ENCODE measurements around the gene LECT2. TPM values are rescaled to one million over a fixed set of nuclear protein-coding genes. Genes with fewer than 3 reads are reported as not detected.

The LECT2 gene
- total RNA-seq, 2 experiments from 2014 or later: not detected

DNA sequence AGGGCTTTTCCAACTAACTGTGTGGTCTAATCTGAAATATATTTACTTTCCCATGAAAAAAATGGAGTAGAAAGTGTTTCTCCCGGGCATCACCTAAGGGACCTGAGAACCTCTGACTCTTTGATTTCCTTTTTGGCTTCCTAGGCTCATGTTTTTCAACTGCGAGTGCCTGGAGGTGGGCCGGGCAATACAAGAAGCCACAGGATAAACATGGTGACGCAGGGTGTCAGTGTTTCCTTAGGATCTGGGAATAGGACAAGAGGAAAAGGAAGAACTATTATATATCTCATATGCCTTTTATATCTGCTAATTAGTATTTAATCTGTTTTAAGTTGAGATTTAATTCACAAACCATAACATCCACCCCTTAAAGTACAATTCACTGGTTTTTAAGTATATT is 11.4 kb upstream of the LECT2 start:
- no peak overlapping the region for H3K27ac ChIP-seq (ENCODE audit: low read depth, low read length, poor library complexity, severe bottlenecking)
- ChIA-PET POLR2A (no interaction called here), CTCF (ENCODE audit: unreplicated experiment) (no interaction called here)
- H3K36me3 ChIP-seq (ENCODE audit: insufficient read depth, low read length): no peaks in the 10 kb centered on the region
- H3K79me2 ChIP-seq (ENCODE audit: insufficient read depth, low read depth, low read length): no peaks in the 10 kb centered on the region
- no peak overlapping the region for H3K4me3 ChIP-seq (ENCODE audit: low read depth, low read length, poor library complexity, severe bottlenecking)
- H4K20me1 ChIP-seq (ENCODE audit: insufficient read depth, low read length): no peaks in the 10 kb centered on the region
- no peaks in the 10 kb centered on the region for H3K4me1 ChIP-seq (ENCODE audit: insufficient read depth, low read length, poor library complexity, severe bottlenecking)
- H2AFZ ChIP-seq (ENCODE audit: low read length): no peak overlapping the region
- H3K9me2 ChIP-seq (ENCODE audit: insufficient read depth, low read length): no peaks in the 10 kb centered on the region
- no TSS peak for BruUV-seq (replicated peaks)
- no peak overlapping the region for H3K4me2 ChIP-seq (ENCODE audit: low read length)
- TF ChIP-seq EZH2phosphoT487 (IDR thresholded peaks at IDR 0.05; ENCODE audit: borderline replicate concordance, low read depth, low read length): no peak
- TF ChIP-seq CTCF (conservative IDR thresholded peaks at IDR 0.05; ENCODE audit: low read length): no peak
- intact Hi-C loops (cut with micrococcal nuclease; ENCODE audit: unreplicated experiment): no loop called here
- no peaks in the 10 kb centered on the region for H3K9me3 ChIP-seq (ENCODE audit: low read length)
- DNase-seq (ENCODE audit: low spot score): no peak

GRCh38 chr5:135965504-135965903 is 10.7 kb upstream of the LECT2 start:
- Histone ChIP-seq H3K27ac (ENCODE audit: low read depth, low read length, poor library complexity, severe bottlenecking) (no peak overlapping the region), H3K4me1 (ENCODE audit: insufficient read depth, low read length, poor library complexity, severe bottlenecking) (no peaks in the 10 kb centered on the region), H3K9me2 (ENCODE audit: insufficient read depth, low read length) (no peaks in the 10 kb centered on the region), H2AFZ (ENCODE audit: low read length) (no peak overlapping the region), H3K4me3 (ENCODE audit: low read depth, low read length, poor library complexity, severe bottlenecking) (no peak overlapping the region), H3K4me2 (ENCODE audit: low read length) (no peak overlapping the region), H3K79me2 (ENCODE audit: insufficient read depth, low read depth, low read length) (no peaks in the 10 kb centered on the region), H3K36me3 (ENCODE audit: insufficient read depth, low read length) (no peaks in the 10 kb centered on the region), H3K9me3 (ENCODE audit: low read length) (no peaks in the 10 kb centered on the region), H4K20me1 (ENCODE audit: insufficient read depth, low read length) (no peaks in the 10 kb centered on the region)
- ChIA-PET CTCF (ENCODE audit: unreplicated experiment) (no interaction called here), POLR2A (no interaction called here)
- no TSS peak for BruUV-seq (replicated peaks)
- TF ChIP-seq CTCF (conservative IDR thresholded peaks at IDR 0.05; ENCODE audit: low read length): no peak
- TF ChIP-seq EZH2phosphoT487 (IDR thresholded peaks at IDR 0.05; ENCODE audit: borderline replicate concordance, low read depth, low read length): no peak
- intact Hi-C loops (cut with micrococcal nuclease; ENCODE audit: unreplicated experiment): no loop called here
- no peak for DNase-seq (ENCODE audit: low spot score)

DNA sequence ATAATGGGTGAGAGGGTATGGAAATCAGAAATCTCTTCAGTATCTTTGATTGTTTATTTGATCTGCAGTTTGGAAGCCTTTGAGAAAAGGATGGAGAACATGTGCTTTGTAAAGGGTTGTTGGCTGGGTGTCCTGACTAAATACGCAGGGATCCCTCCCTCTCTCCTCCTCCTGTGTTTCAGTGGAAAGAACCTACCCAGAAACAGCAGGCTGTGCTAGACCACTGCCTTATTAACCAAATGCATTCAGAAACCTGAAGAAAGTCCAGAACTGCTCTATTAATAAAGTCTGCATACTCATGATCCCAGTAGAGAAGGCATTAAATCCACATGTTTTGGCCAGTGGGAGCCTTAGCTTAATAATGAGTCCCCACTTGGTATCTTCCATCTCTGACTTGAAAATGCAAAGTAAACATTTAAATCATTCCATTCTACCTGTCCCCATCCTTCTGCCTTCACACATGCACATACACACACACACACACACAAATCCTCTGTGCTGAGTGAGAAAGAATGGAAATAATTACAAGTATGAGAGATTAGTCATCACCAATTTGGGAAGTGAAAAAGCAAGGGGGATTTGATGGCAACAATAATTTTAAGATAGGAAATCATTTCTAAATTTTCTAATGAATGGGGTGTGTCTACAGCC is 10.0 kb upstream of the LECT2 start:
- no peak overlapping the region for H3K4me2 ChIP-seq (ENCODE audit: low read length)
- H3K9me3 ChIP-seq (ENCODE audit: low read length): no peaks in the 10 kb centered on the region
- ChIA-PET POLR2A (no interaction called here), CTCF (ENCODE audit: unreplicated experiment) (no interaction called here)
- H3K27ac ChIP-seq (ENCODE audit: low read depth, low read length, poor library complexity, severe bottlenecking): no peak overlapping the region
- H3K36me3 ChIP-seq (ENCODE audit: insufficient read depth, low read length): no peaks in the 10 kb centered on the region
- intact Hi-C loops (cut with micrococcal nuclease; ENCODE audit: unreplicated experiment): no loop called here
- no peaks in the 10 kb centered on the region for H3K4me1 ChIP-seq (ENCODE audit: insufficient read depth, low read length, poor library complexity, severe bottlenecking)
- no peak overlapping the region for H2AFZ ChIP-seq (ENCODE audit: low read length)
- H4K20me1 ChIP-seq (ENCODE audit: insufficient read depth, low read length): no peaks in the 10 kb centered on the region
- no peak overlapping the region for H3K4me3 ChIP-seq (ENCODE audit: low read depth, low read length, poor library complexity, severe bottlenecking)
- TF ChIP-seq CTCF (conservative IDR thresholded peaks at IDR 0.05; ENCODE audit: low read length): no peak
- no TSS peak for BruUV-seq (replicated peaks)
- no peaks in the 10 kb centered on the region for H3K79me2 ChIP-seq (ENCODE audit: insufficient read depth, low read depth, low read length)
- no peak for DNase-seq (ENCODE audit: low spot score)
- H3K9me2 ChIP-seq (ENCODE audit: insufficient read depth, low read length): no peaks in the 10 kb centered on the region
